GM21526 (cell line): ENCODE measurements around the gene SIRPD.
"Not testable (repeated sequence)": the region's sequence is repeated elsewhere in the genome, so short reads cannot be mapped to it uniquely, and the experiment has no call there.

Experiments
- ATAC-seq: cut with Tn5 transposase; IDR thresholded peaks from one replicate; pipeline ENCODE4 v1.9.1; 2021; ENCODE audit warnings: moderate library complexity; ENCODE audit not compliant: unreplicated experiment, low FRiP score

SIRPD gene

GRCh38 chr20:1499528-1500420 lies 57.7 kb downstream of the SIRPD start:
- no peak for ATAC-seq

DNA sequence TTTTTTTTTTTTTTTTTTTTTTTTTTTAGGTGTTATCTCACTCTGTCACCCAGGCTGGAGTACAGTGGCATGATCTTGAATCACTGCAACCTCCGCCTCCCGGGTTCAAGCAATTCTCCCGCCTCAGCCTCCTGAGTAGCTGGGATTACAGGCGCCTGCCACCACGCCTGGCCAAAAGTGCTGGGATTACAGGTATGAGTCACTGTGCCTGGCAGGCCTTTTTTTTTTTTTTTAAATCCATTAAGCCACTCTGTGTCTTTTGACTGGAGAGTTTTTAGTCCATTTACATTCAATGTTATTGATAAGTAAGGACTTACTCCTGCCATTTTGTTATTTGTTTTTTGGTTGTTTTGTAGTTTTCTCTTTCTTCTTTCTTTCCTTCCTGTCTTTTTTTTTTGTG lies 60.1 kb downstream of the SIRPD start:
- not testable (repeated sequence) for ATAC-seq

- no peak for ATAC-seq
These were observed 60.6 kb downstream of the SIRPD start for GRCh38 chr20:1496930-1497329.

GRCh38 chr20:1494436-1494835 lies 63.1 kb downstream of the SIRPD start:
- ATAC-seq = no peak

DNA sequence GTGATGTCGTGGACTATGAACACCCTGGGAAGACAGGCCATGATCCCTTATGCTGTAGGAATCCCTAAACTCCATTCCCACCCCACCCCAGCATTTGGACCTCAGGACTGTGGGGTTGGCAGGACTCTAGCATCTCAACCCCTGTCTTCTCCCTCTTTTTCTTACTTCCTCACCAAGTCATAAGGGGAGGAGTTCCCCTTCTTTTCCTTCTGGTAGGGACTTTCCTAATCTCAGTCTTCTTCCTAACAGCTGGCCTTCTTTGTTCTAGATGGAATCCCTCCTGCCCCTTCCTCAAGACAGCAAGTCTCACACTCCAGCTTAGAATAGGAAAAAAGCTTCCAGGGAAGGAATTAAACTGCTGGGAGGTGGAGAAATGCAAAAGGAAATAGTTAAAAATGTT lies 64.0 kb downstream of the SIRPD start:
- no peak for ATAC-seq

- no peak for ATAC-seq
These were observed 65.5 kb downstream of the SIRPD start for GRCh38 chr20:1491860-1492642.

- no peak for ATAC-seq
These were observed 66.1 kb downstream of the SIRPD start, which contains the start of gene SIRPB2 for GRCh38 chr20:1491281-1491840. TSS of gene SIRPB2 (minus strand) at chr20:1491420. CDS start at chr20:1491359, 61 bp downstream.

GRCh38 chr20:1490643-1491195 lies 66.8 kb downstream of the SIRPD start:
- no peak for ATAC-seq

DNA sequence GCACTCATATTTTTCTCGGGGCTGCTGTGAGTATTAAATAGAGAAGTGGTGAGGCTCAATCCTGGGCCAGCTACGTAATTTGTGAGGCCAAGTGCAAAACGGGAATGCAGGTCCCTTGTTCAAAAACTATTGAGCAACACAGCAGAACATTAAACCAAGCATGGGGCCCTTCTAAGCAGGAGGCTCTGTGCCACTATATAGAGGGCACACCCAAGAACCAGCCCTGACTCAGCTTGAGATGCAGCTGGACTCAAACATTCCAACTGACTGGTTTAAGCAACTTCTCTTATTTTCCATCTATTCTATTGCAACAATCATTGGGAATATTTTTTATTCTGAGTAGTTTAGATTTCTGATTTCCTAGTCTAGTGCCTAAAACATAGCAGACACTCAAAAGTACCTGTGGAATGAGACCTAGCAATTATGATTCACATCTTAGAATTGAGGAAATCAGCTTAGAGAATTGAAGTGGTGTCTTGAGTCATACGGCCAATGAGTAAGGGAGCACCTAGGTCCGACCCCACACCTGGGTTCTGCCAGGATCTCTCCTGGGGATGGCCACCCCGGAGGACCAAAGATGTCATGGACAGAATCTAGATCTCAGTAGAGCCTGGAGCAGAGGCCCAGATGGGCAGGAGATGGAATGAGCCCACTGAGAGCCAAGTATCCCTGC lies 67.6 kb downstream of the SIRPD start:
- ATAC-seq = no peak

DNA sequence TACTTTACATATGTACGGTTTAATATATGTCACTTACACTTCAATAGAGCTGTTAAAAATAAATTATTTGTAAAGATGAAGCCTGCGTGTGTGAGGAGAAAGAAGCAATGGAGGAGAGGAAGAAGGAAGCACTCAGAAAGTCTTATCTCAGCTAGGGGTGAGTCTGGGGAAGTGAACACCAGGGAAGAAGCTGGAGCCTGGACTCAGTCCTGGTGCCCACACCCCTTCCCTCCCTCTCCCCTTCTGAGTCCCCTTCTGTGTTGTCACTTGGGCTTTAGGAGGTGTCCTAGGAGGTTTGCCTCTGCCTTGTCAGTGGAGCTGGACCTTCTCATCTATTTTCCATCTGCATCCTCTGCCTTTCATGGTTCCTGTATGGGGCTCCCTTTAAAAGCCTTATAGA lies 68.2 kb downstream of the SIRPD start:
- ATAC-seq = no peak

- ATAC-seq = no peak
These were observed 70.9 kb downstream of the SIRPD start for GRCh38 chr20:1486566-1486965.

- ATAC-seq = no peak
These were observed 72.9 kb downstream of the SIRPD start for GRCh38 chr20:1484438-1485116.
